ENCODE measurements around the gene PAMR1.

Gene PAMR1

GRCh38 chr11:35389897-35390465 is 135.4 kb downstream of the PAMR1 start:
- DNase-seq (ENCODE audit: low read depth): peak; percentile 28
- H3K4me3 ChIP-seq (ENCODE audit: low read length): no peak overlapping the region
- TF ChIP-seq CTCF (IDR thresholded peaks at IDR 0.05; ENCODE audit: insufficient read depth, low read depth, low read length, missing control alignments): no peak

- TF ChIP-seq CTCF (IDR thresholded peaks at IDR 0.05; ENCODE audit: insufficient read depth, low read depth, low read length, missing control alignments): no peak
- H3K4me3 ChIP-seq (ENCODE audit: low read length): no peak overlapping the region
These were observed 136.3 kb downstream of the PAMR1 start for GRCh38 chr11:35389112-35389511.

GRCh38 chr11:35388061-35388460 is 137.4 kb downstream of the PAMR1 start:
- TF ChIP-seq CTCF (IDR thresholded peaks at IDR 0.05; ENCODE audit: insufficient read depth, low read depth, low read length, missing control alignments): no peak
- H3K4me3 ChIP-seq (ENCODE audit: low read length): no peak overlapping the region
- DNase-seq (ENCODE audit: low read depth): no peak

More at GRCh38 chr11:35389112-35389511, 136.3 kb downstream of the PAMR1 start:
- DNase-seq (ENCODE audit: low read depth): no peak

GRCh38 chr11:35387111-35387982 is 138.1 kb downstream of the PAMR1 start:
- peak; percentile 58 for TF ChIP-seq CTCF (IDR thresholded peaks at IDR 0.05; ENCODE audit: insufficient read depth, low read depth, low read length, missing control alignments)
- peak; percentile 44 for DNase-seq (ENCODE audit: low read depth)
- H3K4me3 ChIP-seq (ENCODE audit: low read length): no peak overlapping the region

GRCh38 chr11:35383953-35384352 is 141.5 kb downstream of the PAMR1 start:
- TF ChIP-seq CTCF (IDR thresholded peaks at IDR 0.05; ENCODE audit: insufficient read depth, low read depth, low read length, missing control alignments): no peak
- no peak for DNase-seq (ENCODE audit: low read depth)
- no peak overlapping the region for H3K4me3 ChIP-seq (ENCODE audit: low read length)

All from epithelial cell of esophagus (primary cell).